ENCODE data around the gene CCDC149. TPM values are rescaled to one million over a fixed set of nuclear protein-coding genes. Genes with fewer than 3 reads are reported as not detected.

The CCDC149 gene
- total and polyA plus RNA-seq, 2 of the 8 experiments (the other 6 are each of a cell fraction or from before 2014, with no cell fraction given): 2.2 to 5.6 TPM

DNA sequence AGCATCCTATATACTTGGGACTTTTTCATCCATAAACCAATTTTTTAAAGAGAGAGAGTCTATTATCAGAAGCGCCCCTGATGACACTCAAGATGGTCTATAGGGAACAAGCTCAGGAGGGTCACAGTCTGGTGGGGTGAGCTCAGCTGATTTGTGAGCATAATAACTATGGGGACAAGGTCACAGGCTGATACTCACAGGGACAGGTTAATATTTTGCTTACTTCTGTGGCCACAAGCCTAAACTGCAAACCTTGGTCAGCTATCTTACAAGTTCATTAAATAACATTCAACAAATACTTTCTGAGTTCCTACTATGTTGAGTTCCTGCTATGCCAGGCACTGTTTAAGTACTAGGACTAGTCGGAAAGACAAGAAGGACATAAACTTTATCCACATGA lies 10.2 kb upstream of the CCDC149 start:
- Histone ChIP-seq H3K4ac (replicated peaks; ENCODE audit: insufficient read length, low read depth, low read length) (no peak overlapping the region), H3K79me2 (ENCODE audit: control insufficient read depth in 1 of 2, insufficient read depth in 2 of 2, low read length in 2 of 2) (no peaks in the 10 kb centered on the region)
- POLR2A ChIA-PET (ENCODE audit: partially characterized antibody): no interaction called here

More for the DNA sequence above, 10.2 kb upstream of the CCDC149 start:
- no peak for TF ChIP-seq RBBP5 (IDR thresholded peaks at IDR 0.05; ENCODE audit: borderline replicate concordance, low read depth, low read length)
- TF ChIP-seq CEBPB (IDR thresholded peaks at IDR 0.05; ENCODE audit: low read depth, low read length): no peak
- Histone ChIP-seq H3K4me2 (ENCODE audit: insufficient read depth in 1 of 2, low read depth in 2 of 2, low read length in 2 of 2) (no peak overlapping the region), H2BK12ac (ENCODE audit: low read depth, low read length) (no peak overlapping the region), H3K18ac (ENCODE audit: extremely low read depth, low read length) (no peak overlapping the region), H4K91ac (replicated peaks; ENCODE audit: insufficient read length, low read length) (no peak overlapping the region), H4K8ac (ENCODE audit: extremely low read depth, insufficient read depth, low read length) (no peak overlapping the region), H3K56ac (replicated peaks; ENCODE audit: insufficient read length, low read depth, low read length) (no peak overlapping the region), H3K9me3 (ENCODE audit: insufficient read depth in 2 of 2, low read depth in 1 of 2, low read length in 1 of 2) (peaks cover 0 to 6% of the 10 kb centered on the region in 2 experiments; a peak in 2 of 4 replicates), H3K23ac (ENCODE audit: insufficient read length) (no peak overlapping the region), H3K79me1 (ENCODE audit: low read depth, low read length) (no peaks in the 10 kb centered on the region), H3K4me3 (ENCODE audit: extremely low read depth in 1 of 4, insufficient read depth in 2 of 4, low read depth in 3 of 4, low read length in 4 of 4) (no peak overlapping the region), H3K4me1 (replicated peaks in 1 of 4; ENCODE audit: control insufficient read depth in 3 of 4, insufficient read depth in 4 of 4, low read length in 3 of 4) (peaks cover 0 to 5% (median 0%) of the 10 kb centered on the region in 4 experiments; a peak in 2 of 7 replicates), H3K27me3 (replicated peaks in 1 of 4; ENCODE audit: control insufficient read depth in 3 of 4, extremely low read depth in 1 of 4, insufficient read depth in 3 of 4, low read length in 3 of 4) (no peaks in the 10 kb centered on the region), H3K14ac (ENCODE audit: insufficient read length) (no peak overlapping the region), H2BK20ac (ENCODE audit: low read length) (no peak overlapping the region), H3K9ac (replicated peaks in 1 of 4; ENCODE audit: extremely low read depth in 1 of 4, low read depth in 3 of 4, low read length in 3 of 4) (no peak overlapping the region), H3K27ac (ENCODE audit: low read depth, low read length) (no peak overlapping the region), H2BK15ac (ENCODE audit: low read length) (no peak overlapping the region), H2BK5ac (ENCODE audit: low read depth, low read length) (no peak overlapping the region), H2BK120ac (replicated peaks; ENCODE audit: low read depth, low read length) (no peak overlapping the region), H2AK5ac (ENCODE audit: low read depth, low read length) (no peak overlapping the region), H2AFZ (ENCODE audit: low read length) (no peak overlapping the region), H4K5ac (ENCODE audit: insufficient read length, low read depth, low read length) (no peak overlapping the region), H3K23me2 (ENCODE audit: low read depth, low read length) (no peaks in the 10 kb centered on the region), H4K20me1 (replicated peaks in 1 of 2; ENCODE audit: control insufficient read depth in 1 of 2, insufficient read depth in 2 of 2, low read length in 2 of 2) (no peaks in the 10 kb centered on the region), H3K36me3 (ENCODE audit: control insufficient read depth in 2 of 4, insufficient read depth in 4 of 4, low read length in 3 of 4) (peaks cover 0 to 2% (median 0%) of the 10 kb centered on the region in 4 experiments; a peak in 1 of 8 replicates)
- FAIRE-seq (no peak), DNase-seq (ENCODE audit: low read depth in 1 of 2, low spot score in 2 of 2) (no peak)
- CTCF ChIA-PET (ENCODE audit: partially characterized antibody): no interaction called here
- WGBS, 2 experiments (ENCODE audit: extremely low coverage in 1 of 2, insufficient coverage in 1 of 2, insufficient read length in 1 of 2, insufficient replicate concordance in 2 of 2, low coverage in 1 of 2, low lambda C conversion rate in 2 of 2, missing lambda C conversion rate in 1 of 2): 93% methylated on average over 2 of the region's 2 CpGs; no CpG with 5 or more reads in 1 of the 2 experiments
